ENCODE measurements around the gene SMYD4. TPM values are rescaled to one million over a fixed set of nuclear protein-coding genes. Genes with fewer than 3 reads are reported as not detected.

The SMYD4 gene
- total RNA-seq, 1 donor from 2014 or later = 4.6 TPM

DNA sequence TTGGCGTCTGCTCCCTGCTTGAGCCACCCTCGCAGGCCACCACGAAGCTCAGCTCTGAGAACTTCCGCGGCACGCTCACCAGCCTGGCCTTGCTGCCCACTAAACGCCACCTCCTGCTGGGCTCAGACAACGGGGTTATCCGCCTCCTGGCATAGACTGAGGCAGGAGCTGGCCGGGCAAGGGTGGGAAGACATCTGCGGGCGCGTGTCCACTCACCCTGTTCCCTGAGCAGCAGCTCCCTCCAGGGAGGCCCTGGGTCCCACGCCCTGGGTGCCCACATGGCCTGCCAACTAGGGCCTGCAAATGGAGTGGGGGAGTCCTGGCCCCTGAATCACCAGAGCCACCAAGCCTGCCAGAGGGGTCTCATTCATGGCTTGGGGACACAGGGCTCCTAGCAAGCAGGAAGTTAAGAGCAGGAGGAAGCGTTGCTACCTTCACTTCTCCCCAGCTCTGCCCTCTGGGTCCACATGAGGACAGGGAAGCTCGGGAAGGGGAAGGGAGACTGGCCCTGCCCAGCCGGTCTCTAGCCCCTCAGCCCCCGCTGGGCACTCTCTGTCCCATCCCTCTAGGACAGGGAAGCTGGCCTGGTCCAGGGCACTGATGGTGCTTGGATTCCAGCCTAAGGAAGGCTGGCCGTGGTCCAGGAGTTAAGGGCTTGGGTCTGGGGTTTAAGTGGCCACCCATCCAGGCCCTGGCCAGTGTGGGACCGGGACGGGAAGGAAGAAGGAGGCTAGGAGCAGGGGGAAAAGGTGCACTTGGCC, 92.0 kb downstream of the SMYD4 start:
- no peak overlapping the region for H3K4me3 ChIP-seq (ENCODE audit: low read depth, low read length)
- DNase-seq (ENCODE audit: low read depth) = no peak
- TF ChIP-seq, protein P1, sequence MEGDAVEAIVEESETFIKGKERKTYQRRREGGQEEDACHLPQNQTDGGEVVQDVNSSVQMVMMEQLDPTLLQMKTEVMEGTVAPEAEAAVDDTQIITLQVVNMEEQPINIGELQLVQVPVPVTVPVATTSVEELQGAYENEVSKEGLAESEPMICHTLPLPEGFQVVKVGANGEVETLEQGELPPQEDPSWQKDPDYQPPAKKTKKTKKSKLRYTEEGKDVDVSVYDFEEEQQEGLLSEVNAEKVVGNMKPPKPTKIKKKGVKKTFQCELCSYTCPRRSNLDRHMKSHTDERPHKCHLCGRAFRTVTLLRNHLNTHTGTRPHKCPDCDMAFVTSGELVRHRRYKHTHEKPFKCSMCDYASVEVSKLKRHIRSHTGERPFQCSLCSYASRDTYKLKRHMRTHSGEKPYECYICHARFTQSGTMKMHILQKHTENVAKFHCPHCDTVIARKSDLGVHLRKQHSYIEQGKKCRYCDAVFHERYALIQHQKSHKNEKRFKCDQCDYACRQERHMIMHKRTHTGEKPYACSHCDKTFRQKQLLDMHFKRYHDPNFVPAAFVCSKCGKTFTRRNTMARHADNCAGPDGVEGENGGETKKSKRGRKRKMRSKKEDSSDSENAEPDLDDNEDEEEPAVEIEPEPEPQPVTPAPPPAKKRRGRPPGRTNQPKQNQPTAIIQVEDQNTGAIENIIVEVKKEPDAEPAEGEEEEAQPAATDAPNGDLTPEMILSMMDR (conservative IDR thresholded peaks at IDR 0.05; ENCODE audit: low read depth, low read length) = no peak

DNA sequence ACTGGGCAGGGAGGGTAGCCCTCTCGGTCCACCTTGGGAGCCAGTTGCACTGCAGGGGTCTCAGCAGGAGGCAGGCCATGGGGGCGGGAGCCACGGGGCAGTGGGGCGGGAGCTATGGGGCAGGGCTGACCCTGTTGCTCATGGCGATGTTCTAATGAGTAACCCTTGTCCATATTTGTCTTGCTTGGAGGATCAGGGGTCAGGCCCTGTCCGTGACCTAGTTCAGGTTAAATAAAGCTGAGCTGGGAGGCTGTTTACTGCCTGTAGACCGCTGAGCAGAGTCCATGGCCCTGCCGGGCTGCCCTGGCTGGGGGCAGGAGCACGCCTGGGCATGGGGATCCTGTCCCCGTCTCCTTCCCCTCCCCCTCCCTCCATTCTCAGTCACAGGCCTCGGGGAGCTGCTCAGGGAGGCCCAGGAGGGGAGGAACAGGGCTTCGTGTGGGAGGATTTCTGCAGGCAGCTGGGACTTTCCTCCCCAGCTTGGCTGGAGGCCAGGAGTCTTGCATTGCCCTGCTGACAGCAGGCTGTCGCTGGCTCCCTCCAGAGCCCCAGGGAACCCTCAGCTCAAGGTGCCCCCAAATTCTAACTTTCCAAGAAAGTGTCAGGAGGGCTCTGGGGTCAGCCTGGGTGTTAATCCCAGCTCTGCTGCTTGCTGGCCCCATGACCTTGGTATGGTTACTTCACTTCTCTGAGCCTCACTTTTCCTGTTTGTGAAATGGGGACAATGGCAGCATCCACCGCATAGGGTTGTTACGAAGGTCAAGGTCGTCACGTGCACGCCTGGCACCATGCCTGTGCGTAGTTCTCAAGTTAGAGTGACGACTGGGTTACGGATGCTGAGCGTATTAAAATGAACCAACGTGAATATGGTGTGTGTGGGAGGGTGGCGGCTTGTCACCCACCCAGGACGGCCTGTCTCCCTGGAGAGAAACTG, 93.1 kb downstream of the SMYD4 start:
- TF ChIP-seq, protein P1 (conservative IDR thresholded peaks at IDR 0.05; ENCODE audit: low read depth, low read length) = no peak
- no peak for DNase-seq (ENCODE audit: low read depth)

DNA sequence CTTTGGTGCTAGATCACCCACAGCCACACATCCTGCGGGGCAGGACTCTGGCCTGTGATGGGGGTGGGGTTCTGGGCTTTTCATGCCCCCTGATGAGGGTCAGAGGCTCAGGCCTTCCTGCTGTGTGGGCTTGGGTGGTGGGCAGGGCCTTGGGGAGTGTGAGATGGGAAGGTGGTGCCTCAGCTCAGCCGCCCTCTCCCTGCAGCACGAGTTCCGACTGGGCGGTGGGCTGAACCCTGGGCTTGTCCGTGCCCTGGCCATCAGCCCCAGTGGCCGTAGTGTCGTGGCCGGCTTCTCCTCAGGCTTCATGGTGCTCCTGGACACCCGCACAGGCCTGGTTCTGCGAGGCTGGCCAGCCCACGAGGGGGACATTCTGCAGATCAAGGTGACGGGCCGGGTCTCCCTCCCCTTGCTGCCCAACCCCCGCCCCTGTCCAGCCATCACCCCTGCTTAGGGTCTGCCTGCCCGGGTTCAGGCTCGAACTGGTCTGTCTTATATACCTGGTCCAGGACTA, 93.8 kb downstream of the SMYD4 start:
- H3K4me3 ChIP-seq (ENCODE audit: low read depth, low read length) = no peak overlapping the region
- no peak for DNase-seq (ENCODE audit: low read depth)

More for the DNA sequence above, 93.1 kb downstream of the SMYD4 start:
- no peak overlapping the region for H3K4me3 ChIP-seq (ENCODE audit: low read depth, low read length)

DNA sequence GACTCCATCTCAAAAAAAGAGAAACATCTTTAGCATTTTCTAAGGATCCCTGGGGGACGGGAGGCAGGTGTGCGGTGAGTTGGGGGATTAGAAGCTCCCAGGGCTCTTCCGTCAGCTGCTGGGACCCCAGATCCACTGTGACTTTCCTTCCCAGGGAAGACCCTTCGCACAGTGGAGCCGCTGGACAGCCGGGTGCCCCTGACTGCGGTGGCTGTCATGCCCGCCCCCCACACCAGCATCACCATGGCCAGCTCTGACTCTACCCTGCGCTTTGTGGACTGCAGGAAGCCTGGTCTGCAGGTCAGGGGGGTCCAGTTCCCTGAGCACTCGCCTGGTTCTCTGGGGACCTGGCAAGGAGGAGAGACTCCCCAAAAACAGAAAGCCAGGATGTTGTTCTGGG, 94.3 kb downstream of the SMYD4 start:
- TF ChIP-seq, protein P1 (conservative IDR thresholded peaks at IDR 0.05; ENCODE audit: low read depth, low read length) = no peak
- H3K4me3 ChIP-seq (ENCODE audit: low read depth, low read length) = no peak overlapping the region
- no peak for DNase-seq (ENCODE audit: low read depth)

More for the DNA sequence above, 93.8 kb downstream of the SMYD4 start:
- TF ChIP-seq, protein P1 (conservative IDR thresholded peaks at IDR 0.05; ENCODE audit: low read depth, low read length) = no peak

DNA sequence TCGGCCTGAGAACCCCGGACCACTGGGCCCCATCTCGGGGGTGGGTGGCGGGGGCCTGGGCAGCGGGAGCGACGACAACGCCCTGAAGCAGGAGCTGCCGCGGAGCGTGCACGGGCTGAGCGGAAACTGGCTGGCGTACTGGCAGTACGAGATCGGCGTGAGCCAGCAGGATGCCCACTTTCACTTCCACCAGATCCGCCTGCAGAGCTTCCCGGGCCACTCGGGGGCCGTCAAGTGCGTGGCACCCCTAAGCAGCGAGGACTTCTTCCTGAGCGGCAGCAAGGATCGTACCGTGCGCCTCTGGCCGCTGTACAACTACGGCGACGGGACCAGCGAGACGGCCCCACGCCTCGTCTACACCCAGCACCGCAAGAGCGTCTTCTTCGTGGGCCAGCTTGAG, 95.9 kb downstream of the SMYD4 start:
- TF ChIP-seq, protein P1 (conservative IDR thresholded peaks at IDR 0.05; ENCODE audit: low read depth, low read length) = no peak
- no peak for DNase-seq (ENCODE audit: low read depth)
- no peak overlapping the region for H3K4me3 ChIP-seq (ENCODE audit: low read depth, low read length)

DNA sequence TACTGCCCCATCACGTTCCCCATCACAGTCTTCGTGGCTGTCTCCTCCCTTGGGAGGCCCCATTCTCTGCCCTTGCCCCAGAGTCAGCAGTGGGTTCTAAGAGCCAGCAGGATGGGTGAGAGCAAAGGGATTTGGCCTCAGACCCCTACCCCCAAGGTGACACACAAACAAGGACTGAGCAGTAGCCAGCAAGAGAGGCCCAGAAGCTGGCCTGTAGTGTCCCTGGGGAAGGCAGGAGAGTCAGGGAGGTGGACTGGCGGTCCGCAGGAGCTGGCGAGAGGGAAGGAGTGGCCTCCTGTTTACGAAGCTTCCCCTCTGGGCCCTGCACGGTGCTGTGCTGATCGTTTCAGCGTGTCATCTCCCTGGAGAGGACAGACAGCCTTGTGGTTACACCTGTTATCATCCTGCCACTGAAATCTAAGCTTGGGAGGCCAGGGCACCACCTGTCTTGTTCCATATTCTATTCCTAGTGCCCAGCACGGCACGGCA, 96.8 kb downstream of the SMYD4 start:
- no peak overlapping the region for H3K4me3 ChIP-seq (ENCODE audit: low read depth, low read length)
- no peak for DNase-seq (ENCODE audit: low read depth)
- TF ChIP-seq, protein P1 (conservative IDR thresholded peaks at IDR 0.05; ENCODE audit: low read depth, low read length) = no peak
